H9 (cell line): ENCODE results near the gene PXYLP1. TPM values are rescaled to one million over a fixed set of nuclear protein-coding genes. Genes with fewer than 3 reads are reported as not detected.

Source experiments
- DNase-seq: peaks from one replicate; pipeline ENCODE4 v3.0.0-alpha.2; 2017
- H2AFZ ChIP-seq: one replicate; pipeline ENCODE4 v1.6.1; 2013; ENCODE audit warnings: mild to moderate bottlenecking, low read length, control low read depth, moderate library complexity
- H2AK5ac ChIP-seq: 2 replicates; pipeline ENCODE4 v1.6.1; 2013; ENCODE audit warnings: low read length, control low read depth, mixed read lengths; ENCODE audit not compliant: insufficient read length
- H2BK120ac ChIP-seq: one replicate; pipeline ENCODE4 v1.6.1; 2013; ENCODE audit warnings: low read depth, mild to moderate bottlenecking, low read length, control low read depth, inconsistent platforms; ENCODE audit not compliant: poor library complexity, severe bottlenecking
- H2BK12ac ChIP-seq: 2 replicates; pipeline ENCODE4 v1.6.1; 2013; ENCODE audit warnings: low read length, control low read depth, mixed read lengths, low read depth; ENCODE audit not compliant: insufficient read length
- H2BK15ac ChIP-seq: 2 replicates; pipeline ENCODE4 v1.6.1; 2013; ENCODE audit warnings: low read depth, low read length, control low read depth
- H2BK20ac ChIP-seq: one replicate; pipeline ENCODE4 v1.6.1; 2013; ENCODE audit warnings: low read depth, mild to moderate bottlenecking, low read length, control low read depth, inconsistent platforms; ENCODE audit not compliant: poor library complexity, severe bottlenecking
- H2BK5ac ChIP-seq: 2 replicates; pipeline ENCODE4 v1.6.1; 2013; ENCODE audit warnings: low read length, control low read depth, mixed read lengths; ENCODE audit not compliant: insufficient read length
- H3K14ac ChIP-seq: 2 replicates; pipeline ENCODE4 v1.6.1; 2013; ENCODE audit warnings: low read length, control low read depth; ENCODE audit not compliant: insufficient read depth
- H3K18ac ChIP-seq: 2 replicates; pipeline ENCODE4 v1.6.1; 2013; ENCODE audit warnings: low read depth, mild to moderate bottlenecking, mixed read lengths, low read length, control low read depth; ENCODE audit not compliant: insufficient read length
- H3K23ac ChIP-seq: 2 replicates; pipeline ENCODE4 v1.6.1; 2013; ENCODE audit warnings: low read length, control low read depth, mixed read lengths, low read depth; ENCODE audit not compliant: insufficient read length
- H3K23me2 ChIP-seq: 2 replicates; pipeline ENCODE4 v1.6.1; 2013; ENCODE audit warnings: low read depth, mild to moderate bottlenecking, mixed read lengths, low read length, control low read depth; ENCODE audit not compliant: insufficient read length, poor library complexity, severe bottlenecking
- H3K27ac ChIP-seq: 2 replicates; pipeline ENCODE4 v1.5.1; 2013; ENCODE audit warnings: low read length, control low read depth, mixed read lengths, low read depth; ENCODE audit not compliant: insufficient read length
- H3K27me3 ChIP-seq: 2 replicates; pipeline ENCODE4 v1.6.1; 2013; ENCODE audit warnings: low read length, control low read depth, inconsistent platforms; ENCODE audit not compliant: insufficient read depth
- H3K4ac ChIP-seq: 2 replicates; pipeline ENCODE4 v1.6.1; 2013; ENCODE audit warnings: low read depth, mild to moderate bottlenecking, control low read depth, inconsistent platforms, low read length, moderate library complexity
- H3K4me1 ChIP-seq: 2 replicates; pipeline ENCODE4 v1.6.1; 2013; ENCODE audit warnings: low read length, control low read depth, inconsistent platforms; ENCODE audit not compliant: insufficient read depth
- H3K4me2 ChIP-seq: 2 replicates; pipeline ENCODE4 v1.6.1; 2013; ENCODE audit warnings: low read length, control low read depth, mixed read lengths; ENCODE audit not compliant: insufficient read length, insufficient read depth
- H3K56ac ChIP-seq: 2 replicates; pipeline ENCODE4 v1.6.1; 2013; ENCODE audit warnings: low read depth, mild to moderate bottlenecking, mixed read lengths, low read length, control low read depth; ENCODE audit not compliant: insufficient read length
- H3K79me1 ChIP-seq: 2 replicates; pipeline ENCODE4 v1.6.1; 2013; ENCODE audit warnings: low read depth, mild to moderate bottlenecking, moderate library complexity, low read length, control low read depth, inconsistent platforms; ENCODE audit not compliant: insufficient read depth, poor library complexity, severe bottlenecking
- H3K79me2 ChIP-seq: 2 replicates; pipeline ENCODE4 v1.6.1; 2013; ENCODE audit warnings: low read length, control low read depth, inconsistent platforms; ENCODE audit not compliant: insufficient read depth
- H3K9ac ChIP-seq: 2 replicates; pipeline ENCODE4 v1.6.1; 2013; ENCODE audit warnings: low read length, control low read depth, mixed read lengths; ENCODE audit not compliant: insufficient read length; ENCODE audit errors: extremely low read depth
- H3K9me3 ChIP-seq: one replicate; pipeline ENCODE4 v1.6.1; 2013; ENCODE audit warnings: low read depth, low read length, inconsistent platforms; ENCODE audit not compliant: control insufficient read depth
- H3T11ph ChIP-seq: one replicate; pipeline ENCODE4 v1.6.1; 2013; ENCODE audit warnings: mild to moderate bottlenecking, low read length, control low read depth, inconsistent platforms
- H4K20me1 ChIP-seq: one replicate; pipeline ENCODE4 v1.6.1; 2013; ENCODE audit not compliant: control insufficient read depth, insufficient read length, insufficient read depth
- H4K5ac ChIP-seq: 2 replicates; pipeline ENCODE4 v1.6.1; 2013; ENCODE audit warnings: low read depth, mild to moderate bottlenecking, mixed read lengths, low read length, control low read depth; ENCODE audit not compliant: insufficient read length
- H4K8ac ChIP-seq: replicated peaks from 2 replicates; pipeline ENCODE4 v1.6.1; 2013; ENCODE audit warnings: low read length, control low read depth, mixed read lengths, low read depth; ENCODE audit not compliant: insufficient read length
- H4K91ac ChIP-seq: 2 replicates; pipeline ENCODE4 v1.6.1; 2013; ENCODE audit warnings: low read depth, mild to moderate bottlenecking, moderate library complexity, mixed read lengths, low read length, control low read depth; ENCODE audit not compliant: insufficient read length
- H3K27ac Mint-ChIP-seq, 3 experiments: 2 replicates in 2 of 3; 3 replicates in 1 of 3; pipeline ENCODE4 v1.8.0; 2020 to 2021; ENCODE audit warnings: mixed read lengths in 3 of 3, mild to moderate bottlenecking in 1 of 3, moderate library complexity in 1 of 3
- H3K27me3 Mint-ChIP-seq: 2 replicates; pipeline ENCODE4 v1.8.0; 2021; ENCODE audit warnings: low read depth, mild to moderate bottlenecking, moderate library complexity, mixed read lengths
- H3K36me3 Mint-ChIP-seq, 3 experiments: 2 replicates in 2 of 3; 3 replicates in 1 of 3; pipeline ENCODE4 v1.8.0; 2020 to 2021; ENCODE audit warnings: low read depth in 3 of 3, mixed read lengths in 3 of 3; ENCODE audit not compliant: insufficient read depth in 1 of 3
- H3K4me1 Mint-ChIP-seq, 2 experiments: 2 replicates each; pipeline ENCODE4 v1.8.0; 2020; ENCODE audit warnings: mixed read lengths in 2 of 2
- H3K4me3 Mint-ChIP-seq, 2 experiments: 2 replicates in 1 of 2; 3 replicates in 1 of 2; pipeline ENCODE4 v1.8.0; 2020 to 2021; ENCODE audit warnings: mild to moderate bottlenecking in 2 of 2, mixed read lengths in 2 of 2, moderate library complexity in 1 of 2
- H3K9me3 Mint-ChIP-seq, 2 experiments: 2 replicates in 1 of 2; 3 replicates in 1 of 2; pipeline ENCODE4 v1.8.0; 2020; ENCODE audit warnings: mild to moderate bottlenecking in 2 of 2, mixed read lengths in 2 of 2, moderate library complexity in 1 of 2
- WGBS: extraction: QIAGEN DNeasy Blood & Tissue Kit; methylation state at CpG from one replicate; pipeline ENCODE4 v1.1.7; 2013; ENCODE audit warnings: missing lambda C conversion rate, low lambda C conversion rate, mixed read lengths; ENCODE audit not compliant: insufficient read length; ENCODE audit errors: extremely low coverage; 5-methylcytosine and 5-hydroxymethylcytosine counted together
- total RNA-seq: library from RNA; stranded (reverse); gene quantifications from 2 replicates; pipeline ENCODE4 v1.2.1, GENCODE V29; 2021
- TF ChIP-seq, protein P1 (sequence below): fragments of 200-600 bp; sonication (generic); conservative IDR thresholded peaks from 3 replicates; pipeline ENCODE4 v1.8.0; 2021; ENCODE audit warnings: antibody characterized with exemption, mild to moderate bottlenecking

PXYLP1 gene
- total RNA-seq, 1 experiment from 2014 or later = 17.9 TPM

DNA sequence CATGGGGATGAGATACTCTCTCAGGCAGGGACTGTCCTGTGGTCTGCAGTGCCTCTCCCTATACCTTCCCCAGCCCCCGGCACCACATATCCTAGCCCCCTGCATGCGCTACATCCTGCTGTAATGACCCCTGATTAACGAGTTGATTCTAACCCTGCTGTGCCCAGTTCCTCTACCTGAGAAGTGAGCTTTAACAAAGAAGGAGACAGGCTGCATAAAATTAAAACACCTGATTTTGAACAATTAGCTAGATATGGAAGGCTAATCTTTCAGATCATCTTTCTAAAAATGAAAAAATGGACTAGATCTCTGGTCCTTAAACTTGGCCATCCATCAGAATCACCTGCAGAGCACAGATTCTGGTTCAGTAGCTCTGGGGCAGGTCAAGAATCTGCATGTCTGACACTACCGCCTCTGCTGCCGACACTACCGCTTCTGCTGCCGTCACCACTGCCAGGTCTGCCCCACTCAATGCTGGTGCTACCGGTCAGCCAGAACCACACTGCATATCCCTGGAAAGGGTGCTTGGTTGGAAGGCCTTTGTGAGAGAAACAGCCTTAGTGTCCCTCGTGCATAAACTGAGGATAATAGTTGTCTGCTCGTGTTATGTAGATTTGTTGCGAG, 103.1 kb downstream of the PXYLP1 start:
- H3K4me3 Mint-ChIP-seq = peak overlapping the region in 1 of 2 experiments; percentile 17; a peak in 2 of 5 replicates
- H2BK15ac ChIP-seq = no peak overlapping the region
- H3K23ac ChIP-seq = no peak overlapping the region
- H4K5ac ChIP-seq = no peak overlapping the region
- no peak overlapping the region for H2AFZ ChIP-seq
- no peak overlapping the region for H3K4me2 ChIP-seq
- WGBS = no CpG with 5 or more reads among the region's 11 CpGs
- no peak overlapping the region for H4K91ac ChIP-seq
- H3K27ac ChIP-seq = no peak overlapping the region
- no peaks in the 10 kb centered on the region for H3K79me1 ChIP-seq
- no peaks in the 10 kb centered on the region for H4K20me1 ChIP-seq
- H3K4me1 ChIP-seq = no peaks in the 10 kb centered on the region; the same call in 1 of the 2 replicates
- H3K36me3 Mint-ChIP-seq = no peaks in the 10 kb centered on the region
- H2AK5ac ChIP-seq = no peak overlapping the region
- H3K56ac ChIP-seq = no peak overlapping the region
- no peak overlapping the region for H3K9ac ChIP-seq
- H3K18ac ChIP-seq = no peak overlapping the region
- no peak overlapping the region for H4K8ac ChIP-seq
- no peak overlapping the region for H3T11ph ChIP-seq
- H2BK12ac ChIP-seq = no peak overlapping the region
- no peaks in the 10 kb centered on the region; the same call in 1 of the 2 replicates for H3K27me3 Mint-ChIP-seq
- no peaks in the 10 kb centered on the region for H3K27me3 ChIP-seq
- peak overlapping the region in 2 of 3 experiments; percentile 32 to 78; a peak in 3 of 7 replicates for H3K27ac Mint-ChIP-seq
- TF ChIP-seq, protein P1, sequence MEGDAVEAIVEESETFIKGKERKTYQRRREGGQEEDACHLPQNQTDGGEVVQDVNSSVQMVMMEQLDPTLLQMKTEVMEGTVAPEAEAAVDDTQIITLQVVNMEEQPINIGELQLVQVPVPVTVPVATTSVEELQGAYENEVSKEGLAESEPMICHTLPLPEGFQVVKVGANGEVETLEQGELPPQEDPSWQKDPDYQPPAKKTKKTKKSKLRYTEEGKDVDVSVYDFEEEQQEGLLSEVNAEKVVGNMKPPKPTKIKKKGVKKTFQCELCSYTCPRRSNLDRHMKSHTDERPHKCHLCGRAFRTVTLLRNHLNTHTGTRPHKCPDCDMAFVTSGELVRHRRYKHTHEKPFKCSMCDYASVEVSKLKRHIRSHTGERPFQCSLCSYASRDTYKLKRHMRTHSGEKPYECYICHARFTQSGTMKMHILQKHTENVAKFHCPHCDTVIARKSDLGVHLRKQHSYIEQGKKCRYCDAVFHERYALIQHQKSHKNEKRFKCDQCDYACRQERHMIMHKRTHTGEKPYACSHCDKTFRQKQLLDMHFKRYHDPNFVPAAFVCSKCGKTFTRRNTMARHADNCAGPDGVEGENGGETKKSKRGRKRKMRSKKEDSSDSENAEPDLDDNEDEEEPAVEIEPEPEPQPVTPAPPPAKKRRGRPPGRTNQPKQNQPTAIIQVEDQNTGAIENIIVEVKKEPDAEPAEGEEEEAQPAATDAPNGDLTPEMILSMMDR = no peak
- no peak overlapping the region for H3K14ac ChIP-seq
- H2BK20ac ChIP-seq = no peak overlapping the region
- H3K9me3 Mint-ChIP-seq = no peaks in the 10 kb centered on the region
- H3K9me3 ChIP-seq = no peaks in the 10 kb centered on the region
- no peak overlapping the region for H2BK120ac ChIP-seq
- no peaks in the 10 kb centered on the region for H3K23me2 ChIP-seq
- H3K4ac ChIP-seq = no peak overlapping the region
- peaks cover 8% of the 10 kb centered on the region in 2 experiments for H3K4me1 Mint-ChIP-seq
- H2BK5ac ChIP-seq = no peak overlapping the region
- DNase-seq = no peak
- no peaks in the 10 kb centered on the region for H3K79me2 ChIP-seq
